Measurements from ENCODE around the gene KRTAP10-3. TPM values are rescaled to one million over a fixed set of nuclear protein-coding genes. Genes with fewer than 3 reads are reported as not detected.

KRTAP10-3 gene
- total and polyA plus RNA-seq, 2 experiments from 2014 or later, result not detected

- no peaks in the 10 kb centered on the region for H3K9me3 ChIP-seq (ENCODE audit: low read depth)
- H3K4me3 ChIP-seq, result no peak overlapping the region
- no peaks in the 10 kb centered on the region for H3K27me3 ChIP-seq
- no peaks in the 10 kb centered on the region for H3K4me1 ChIP-seq (ENCODE audit: low read depth)
- TF ChIP-seq CTCF (IDR thresholded peaks at IDR 0.05; ENCODE audit: low read depth, low read length), result no peak
- no peak for DNase-seq (ENCODE audit: low read depth in 1 of 2, low spot score in 1 of 2)
- H3K36me3 ChIP-seq, result no peaks in the 10 kb centered on the region
- no peak overlapping the region for H3K27ac ChIP-seq
Observed at GRCh38 chr21:44520326-44521300, 38.0 kb downstream of the KRTAP10-3 start.

- Histone ChIP-seq H3K27ac (no peak overlapping the region), H3K36me3 (no peaks in the 10 kb centered on the region), H3K4me1 (ENCODE audit: low read depth) (no peaks in the 10 kb centered on the region), H3K4me3 (no peak overlapping the region), H3K27me3 (no peaks in the 10 kb centered on the region), H3K9me3 (ENCODE audit: low read depth) (no peaks in the 10 kb centered on the region)
- DNase-seq (ENCODE audit: low read depth in 1 of 2, low spot score in 1 of 2), result no peak
- no peak for TF ChIP-seq CTCF (IDR thresholded peaks at IDR 0.05; ENCODE audit: low read depth, low read length)
Observed at GRCh38 chr21:44519346-44520325, 39.0 kb downstream of the KRTAP10-3 start.

- no peak for DNase-seq (ENCODE audit: low read depth in 1 of 2, low spot score in 1 of 2)
- H3K27ac ChIP-seq, result no peak overlapping the region
- H3K27me3 ChIP-seq, result no peaks in the 10 kb centered on the region
- no peaks in the 10 kb centered on the region for H3K9me3 ChIP-seq (ENCODE audit: low read depth)
- no peak overlapping the region for H3K4me3 ChIP-seq
- no peaks in the 10 kb centered on the region for H3K36me3 ChIP-seq
- TF ChIP-seq CTCF (IDR thresholded peaks at IDR 0.05; ENCODE audit: low read depth, low read length), result no peak
- no peaks in the 10 kb centered on the region for H3K4me1 ChIP-seq (ENCODE audit: low read depth)
Observed at GRCh38 chr21:44518686-44519085, 39.9 kb downstream of the KRTAP10-3 start.

GRCh38 chr21:44517175-44517899 lies 41.3 kb downstream of the KRTAP10-3 start:
- H3K9me3 ChIP-seq (ENCODE audit: low read depth), result no peaks in the 10 kb centered on the region
- DNase-seq (ENCODE audit: low read depth in 1 of 2, low spot score in 1 of 2), result peak in 1 of 2 donors; percentile 79
- no peak overlapping the region for H3K27ac ChIP-seq
- H3K4me1 ChIP-seq (ENCODE audit: low read depth), result no peaks in the 10 kb centered on the region
- peak overlapping the region; percentile 7 for H3K4me3 ChIP-seq
- no peak for TF ChIP-seq CTCF (IDR thresholded peaks at IDR 0.05; ENCODE audit: low read depth, low read length)
- H3K27me3 ChIP-seq, result no peaks in the 10 kb centered on the region
- no peaks in the 10 kb centered on the region for H3K36me3 ChIP-seq

GRCh38 chr21:44516828-44517174 lies 41.8 kb downstream of the KRTAP10-3 start:
- Histone ChIP-seq H3K27ac (no peak overlapping the region), H3K4me1 (ENCODE audit: low read depth) (no peaks in the 10 kb centered on the region), H3K9me3 (ENCODE audit: low read depth) (no peaks in the 10 kb centered on the region), H3K4me3 (no peak overlapping the region), H3K27me3 (no peaks in the 10 kb centered on the region), H3K36me3 (no peaks in the 10 kb centered on the region)
- no peak for TF ChIP-seq CTCF (IDR thresholded peaks at IDR 0.05; ENCODE audit: low read depth, low read length)
- no peak for DNase-seq (ENCODE audit: low read depth in 1 of 2, low spot score in 1 of 2)

All from cardiac muscle cell (in vitro differentiated cells and primary cell).